ENCODE results near the gene STK32C.
"Not testable (repeated sequence)": the region's sequence is repeated elsewhere in the genome, so short reads cannot be mapped to it uniquely, and the experiment has no call there.

The STK32C gene

GRCh38 chr10:132337854-132338253 is 30.1 kb upstream of the STK32C start:
- DNase-seq = not testable (repeated sequence)

GRCh38 chr10:132336919-132337407 is 29.2 kb upstream of the STK32C start:
- DNase-seq = no peak

DNA sequence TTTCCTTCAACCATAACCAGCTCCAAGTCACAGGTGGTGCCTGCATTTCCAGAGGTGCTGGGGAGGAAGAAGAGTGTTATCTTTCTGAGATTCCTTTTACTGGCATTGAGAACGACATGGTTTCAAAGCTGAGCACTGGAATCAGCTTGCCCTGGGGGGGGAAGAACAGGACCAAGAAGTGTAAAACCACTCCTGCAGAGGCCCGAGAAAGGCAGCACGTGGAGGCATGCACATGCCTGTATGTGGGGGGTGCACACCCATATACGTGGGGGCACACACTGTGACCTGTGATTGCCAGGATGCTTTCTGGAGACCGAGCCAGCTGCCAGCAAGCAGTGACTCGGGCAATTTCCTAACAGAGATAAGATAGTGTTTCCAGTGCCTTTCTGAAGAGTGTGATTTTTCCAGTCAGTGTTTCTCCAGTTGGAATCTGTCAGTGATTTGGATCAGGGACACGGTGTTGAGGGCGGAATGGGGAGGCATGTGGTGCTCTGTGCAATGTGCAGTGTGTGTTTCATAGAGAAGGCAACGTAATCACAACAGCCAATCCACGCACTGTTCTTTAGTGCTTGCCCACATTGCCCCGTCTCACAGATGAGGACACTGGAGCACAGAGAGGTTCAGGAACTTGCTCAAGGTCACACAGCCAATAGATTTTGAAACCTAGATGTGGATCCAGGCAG is 28.5 kb upstream of the STK32C start:
- DNase-seq = no peak

GRCh38 chr10:132335189-132336063 is 27.7 kb upstream of the STK32C start:
- DNase-seq = no peak

- DNase-seq = no peak
Observed at GRCh38 chr10:132334631-132335188, 27.0 kb upstream of the STK32C start.

DNA sequence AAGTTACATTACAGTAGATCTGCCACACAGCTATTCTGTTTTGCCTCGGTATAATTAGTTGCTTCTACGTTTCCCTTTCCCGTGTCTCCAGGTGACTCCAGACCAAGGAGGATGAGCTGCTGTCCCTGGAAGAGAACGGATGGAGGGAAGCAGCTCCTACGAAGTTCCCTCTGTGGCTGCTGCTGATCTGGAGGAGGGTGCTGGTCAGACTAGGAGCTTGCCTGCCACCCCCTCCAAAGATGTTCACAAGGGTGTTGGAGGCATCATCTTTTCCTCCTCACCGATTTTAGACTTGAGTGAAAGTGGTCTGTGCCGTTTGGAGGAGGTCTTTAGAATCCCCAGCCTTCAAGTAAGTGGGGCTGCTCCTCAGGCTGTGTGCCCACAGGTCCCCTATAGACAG is 25.6 kb upstream of the STK32C start:
- no peak for DNase-seq

- DNase-seq = no peak
Observed at GRCh38 chr10:132332433-132332754, 24.6 kb upstream of the STK32C start.

- peak; percentile 100 for DNase-seq
Observed at GRCh38 chr10:132331601-132332432, 24.1 kb upstream of the STK32C start, which contains the start of gene LRRC27. LRRC27 (plus strand) TSS chr10:132332193; CDS start chr10:132333525, 1,332 bp downstream.

GRCh38 chr10:132330486-132330833 is 22.7 kb upstream of the STK32C start:
- DNase-seq = no peak

- no peak for DNase-seq
Observed at GRCh38 chr10:132329565-132330485, 22.1 kb upstream of the STK32C start.

DNA sequence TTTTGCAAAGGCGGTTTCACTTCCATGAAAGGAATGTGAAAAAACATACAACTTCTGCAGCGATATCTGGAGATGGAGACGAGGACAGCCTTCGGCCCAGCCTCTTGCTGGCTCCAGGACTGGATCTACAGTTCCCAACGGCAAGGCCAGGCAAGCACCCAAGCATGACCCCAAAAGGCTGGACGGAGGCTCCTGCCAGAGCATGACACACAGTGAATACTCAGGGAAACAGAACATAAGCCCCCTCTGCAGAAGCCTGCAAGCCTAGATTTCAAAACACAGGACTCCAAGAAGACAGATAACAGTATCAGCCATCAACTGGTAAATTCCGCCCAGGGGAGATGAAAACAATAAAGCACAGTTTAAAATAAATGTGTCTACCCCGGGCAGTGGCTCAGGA is 21.0 kb upstream of the STK32C start:
- DNase-seq = no peak

GRCh38 chr10:132328106-132328505 is 20.4 kb upstream of the STK32C start:
- no peak for DNase-seq

GRCh38 chr10:132326925-132327324 is 19.2 kb upstream of the STK32C start:
- no peak for DNase-seq

DNA sequence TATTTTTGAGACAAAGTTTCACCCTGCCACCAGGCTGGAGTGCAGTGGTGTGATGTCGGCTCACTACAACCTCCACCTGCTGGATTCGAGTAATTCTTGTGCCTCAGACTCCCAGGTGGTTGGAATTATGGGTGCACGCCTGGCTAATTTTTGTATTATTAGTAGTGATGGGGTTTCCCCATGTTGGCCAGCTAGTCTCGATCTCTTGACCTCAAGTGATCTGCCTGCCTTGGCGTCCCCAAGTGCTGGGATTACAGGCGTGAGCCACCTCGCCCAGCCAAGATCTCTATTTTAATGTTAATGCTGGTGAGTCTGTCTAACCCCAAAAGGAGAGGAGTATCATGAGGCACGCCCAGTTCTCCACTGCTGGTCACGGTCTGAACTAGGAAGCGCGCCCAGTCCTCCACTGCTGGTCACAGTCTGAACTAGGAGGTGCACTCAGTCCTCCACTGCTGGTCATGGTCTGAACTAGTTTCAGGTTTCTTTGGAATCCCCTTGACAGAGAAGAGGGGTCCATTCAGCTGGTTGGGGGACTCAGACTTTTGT is 18.7 kb upstream of the STK32C start:
- no peak for DNase-seq

DNA sequence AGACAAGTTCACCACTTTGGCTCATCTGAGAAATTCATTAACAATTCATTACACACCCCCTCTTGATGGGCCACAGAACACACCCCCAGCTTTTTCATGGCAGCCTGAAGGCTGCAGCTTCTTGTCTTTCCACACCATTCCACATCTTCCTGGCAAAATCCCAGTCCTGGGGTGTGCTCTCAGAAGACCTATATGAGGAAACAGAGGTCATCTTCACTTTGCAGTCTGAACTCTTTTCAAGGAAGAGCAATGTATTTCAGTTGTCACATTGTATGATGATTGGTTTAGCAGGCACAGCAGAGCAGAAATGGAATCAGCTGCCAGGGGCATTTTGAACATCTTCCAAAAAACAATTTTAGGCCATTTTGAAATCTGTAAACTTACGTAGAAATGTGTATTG is 16.4 kb upstream of the STK32C start:
- DNase-seq = no peak

DNA sequence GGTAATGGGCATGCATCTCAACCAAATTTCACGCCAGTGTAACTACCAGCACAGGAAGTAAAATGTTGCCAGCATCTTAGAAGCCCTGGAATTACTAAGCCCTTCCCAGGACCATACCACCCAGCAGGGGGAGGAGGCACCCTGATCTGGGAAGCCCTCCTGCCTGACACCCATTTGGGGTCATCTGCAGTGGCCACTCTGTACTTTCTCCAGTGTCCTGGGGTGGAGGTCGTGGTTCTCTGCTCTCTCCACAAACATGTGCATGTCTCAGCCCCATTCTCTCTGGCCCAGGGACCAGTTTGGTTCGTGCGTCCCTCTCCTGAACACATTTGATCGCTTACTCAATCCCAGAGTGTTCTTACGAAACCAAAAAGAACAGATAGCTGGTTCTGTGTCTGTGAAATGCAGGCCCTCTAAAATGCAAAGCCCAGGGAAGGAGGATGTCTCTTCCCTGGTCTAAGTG is 14.9 kb upstream of the STK32C start:
- no peak for DNase-seq

GRCh38 chr10:132321726-132322125 is 14.0 kb upstream of the STK32C start:
- DNase-seq = no peak

- DNase-seq = no peak
Observed at GRCh38 chr10:132320654-132321469, 13.1 kb upstream of the STK32C start.

- no peak for DNase-seq
Observed at GRCh38 chr10:132319853-132320653, 12.3 kb upstream of the STK32C start.

DNA sequence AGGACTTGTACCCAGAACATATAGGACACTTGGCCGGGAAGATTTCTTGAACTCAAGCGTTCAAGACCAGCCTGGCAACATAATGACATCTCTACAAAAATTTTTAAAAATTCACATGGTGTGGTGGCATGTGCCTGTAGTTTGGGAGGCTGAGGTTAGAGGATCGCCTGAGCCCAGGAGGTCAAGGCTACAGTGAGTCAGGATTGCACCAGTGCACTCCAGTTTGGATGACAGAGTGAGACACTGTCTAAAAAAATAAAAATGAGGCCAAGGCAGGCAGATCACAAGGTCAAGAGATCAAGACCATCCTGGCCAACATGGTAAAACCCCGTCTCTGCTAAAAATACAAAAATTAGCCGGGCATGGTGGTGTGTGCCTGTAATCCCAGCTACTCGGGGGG is 9.7 kb upstream of the STK32C start:
- not testable (repeated sequence) for DNase-seq

Measured in right forelimb (tissue), 1 donor.